Measurements from ENCODE around the gene EVX2.

EVX2 gene

GRCh38 chr2:176111309-176111663 lies 27.5 kb upstream of the EVX2 start:
- H3F3A ChIP-seq (ENCODE audit: control insufficient read depth, insufficient read depth) = no peaks in the 10 kb centered on the region
- no peaks in the 10 kb centered on the region for H3K9me2 ChIP-seq (replicated peaks; ENCODE audit: control insufficient read depth, low read length)
- H3K27ac ChIP-seq (ENCODE audit: low read depth, low read length) = no peak overlapping the region
- no peaks in the 10 kb centered on the region for H3K4me1 ChIP-seq (ENCODE audit: control insufficient read depth, low read length)
- no peak overlapping the region for H3K4me2 ChIP-seq (ENCODE audit: low read length)
- H4K20me1 ChIP-seq (ENCODE audit: control insufficient read depth, insufficient read depth, low read depth, low read length) = no peaks in the 10 kb centered on the region
- H3K36me3 ChIP-seq (ENCODE audit: control insufficient read depth, low read length) = no peaks in the 10 kb centered on the region
- H3K4me3 ChIP-seq (ENCODE audit: low read length) = no peak overlapping the region
- no peaks in the 10 kb centered on the region for H3K9me3 ChIP-seq (ENCODE audit: control insufficient read depth, insufficient read depth, low read length)
- peak; percentile 57 for TF ChIP-seq CTCF (IDR thresholded peaks at IDR 0.05; ENCODE audit: low read depth, low read length, poor library complexity, severe bottlenecking)
- TF ChIP-seq EZH2phosphoT487 (IDR thresholded peaks at IDR 0.05; ENCODE audit: borderline replicate concordance, low read length) = no peak
- no peaks in the 10 kb centered on the region for H3K79me2 ChIP-seq (ENCODE audit: control insufficient read depth, low read length)
- peaks cover 22% of the 10 kb centered on the region for H3K27me3 ChIP-seq (ENCODE audit: control insufficient read depth, low read length)

- no peak overlapping the region for H3K4me3 ChIP-seq (ENCODE audit: low read length)
- no peak overlapping the region for H3K4me2 ChIP-seq (ENCODE audit: low read length)
- no peaks in the 10 kb centered on the region for H3K9me2 ChIP-seq (replicated peaks; ENCODE audit: control insufficient read depth, low read length)
- H3K79me2 ChIP-seq (ENCODE audit: control insufficient read depth, low read length) = no peaks in the 10 kb centered on the region
- no peaks in the 10 kb centered on the region for H3F3A ChIP-seq (ENCODE audit: control insufficient read depth, insufficient read depth)
- TF ChIP-seq EZH2phosphoT487 (IDR thresholded peaks at IDR 0.05; ENCODE audit: borderline replicate concordance, low read length) (no peak), CTCF (IDR thresholded peaks at IDR 0.05; ENCODE audit: low read depth, low read length, poor library complexity, severe bottlenecking) (no peak)
- no peaks in the 10 kb centered on the region for H3K36me3 ChIP-seq (ENCODE audit: control insufficient read depth, low read length)
- H3K4me1 ChIP-seq (ENCODE audit: control insufficient read depth, low read length) = no peaks in the 10 kb centered on the region
- H3K27me3 ChIP-seq (ENCODE audit: control insufficient read depth, low read length) = peaks cover 22% of the 10 kb centered on the region
- H4K20me1 ChIP-seq (ENCODE audit: control insufficient read depth, insufficient read depth, low read depth, low read length) = no peaks in the 10 kb centered on the region
- H3K9me3 ChIP-seq (ENCODE audit: control insufficient read depth, insufficient read depth, low read length) = no peaks in the 10 kb centered on the region
- no peak overlapping the region for H3K27ac ChIP-seq (ENCODE audit: low read depth, low read length)
Measured at GRCh38 chr2:176110415-176111308, 26.9 kb upstream of the EVX2 start.

GRCh38 chr2:176109946-176110345 lies 26.2 kb upstream of the EVX2 start:
- Histone ChIP-seq H3F3A (ENCODE audit: control insufficient read depth, insufficient read depth) (no peaks in the 10 kb centered on the region), H3K4me2 (ENCODE audit: low read length) (no peak overlapping the region), H3K27ac (ENCODE audit: low read depth, low read length) (no peak overlapping the region), H3K4me1 (ENCODE audit: control insufficient read depth, low read length) (no peaks in the 10 kb centered on the region), H3K9me2 (replicated peaks; ENCODE audit: control insufficient read depth, low read length) (no peaks in the 10 kb centered on the region), H3K36me3 (ENCODE audit: control insufficient read depth, low read length) (no peaks in the 10 kb centered on the region), H4K20me1 (ENCODE audit: control insufficient read depth, insufficient read depth, low read depth, low read length) (no peaks in the 10 kb centered on the region), H3K27me3 (ENCODE audit: control insufficient read depth, low read length) (peaks cover 21% of the 10 kb centered on the region), H3K4me3 (ENCODE audit: low read length) (no peak overlapping the region), H3K79me2 (ENCODE audit: control insufficient read depth, low read length) (no peaks in the 10 kb centered on the region), H3K9me3 (ENCODE audit: control insufficient read depth, insufficient read depth, low read length) (no peaks in the 10 kb centered on the region)
- TF ChIP-seq EZH2phosphoT487 (IDR thresholded peaks at IDR 0.05; ENCODE audit: borderline replicate concordance, low read length) (no peak), CTCF (IDR thresholded peaks at IDR 0.05; ENCODE audit: low read depth, low read length, poor library complexity, severe bottlenecking) (no peak)
